SH-SY5Y (cell line): ENCODE data around the gene TGM5.

Experiments used
- GATA2 ChIP-seq: IDR thresholded peaks from 2 replicates; pipeline ENCODE4 v1.6.1; 2011; ENCODE audit warnings: mild to moderate bottlenecking, low read depth, low read length
- GATA3 ChIP-seq: IDR thresholded peaks from 2 replicates; pipeline ENCODE4 v1.6.1; 2011; ENCODE audit warnings: low read depth, mild to moderate bottlenecking, low read length, moderate library complexity

- no peak for TF ChIP-seq GATA2
- no peak for TF ChIP-seq GATA3
These were observed 35.6 kb upstream of the TGM5 start, which contains the start of gene TGM7 for GRCh38 chr15:43302205-43302817.
